GM12801 (cell line): ENCODE results near the gene CKB.

Source experiments
- TF ChIP-seq, protein P1 (sequence below): IDR thresholded peaks from one replicate; pipeline ENCODE4 v1.5.1; 2011; ENCODE audit warnings: control low read depth; ENCODE audit not compliant: insufficient read length; ENCODE audit errors: extremely low read depth

The CKB gene

DNA sequence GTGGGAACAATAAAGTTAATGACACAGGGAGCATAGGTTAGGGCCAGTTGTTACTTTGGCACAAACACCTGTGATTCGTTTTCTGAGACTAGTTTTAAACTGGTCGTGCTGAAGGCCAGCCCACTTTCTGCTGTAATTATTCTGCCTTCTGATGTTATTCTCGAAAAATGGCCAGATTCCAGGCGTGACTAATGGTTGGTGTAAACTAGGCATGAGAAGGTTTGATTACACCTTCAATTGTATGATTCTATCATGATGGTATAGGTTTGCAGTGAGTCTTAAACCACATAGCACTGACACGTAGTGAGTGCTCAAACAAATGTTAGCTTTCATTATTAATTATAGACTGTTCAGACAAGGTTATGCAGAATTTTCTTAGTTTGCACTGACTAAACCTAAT is 39.0 kb downstream of the CKB start:
- TF ChIP-seq, protein P1, sequence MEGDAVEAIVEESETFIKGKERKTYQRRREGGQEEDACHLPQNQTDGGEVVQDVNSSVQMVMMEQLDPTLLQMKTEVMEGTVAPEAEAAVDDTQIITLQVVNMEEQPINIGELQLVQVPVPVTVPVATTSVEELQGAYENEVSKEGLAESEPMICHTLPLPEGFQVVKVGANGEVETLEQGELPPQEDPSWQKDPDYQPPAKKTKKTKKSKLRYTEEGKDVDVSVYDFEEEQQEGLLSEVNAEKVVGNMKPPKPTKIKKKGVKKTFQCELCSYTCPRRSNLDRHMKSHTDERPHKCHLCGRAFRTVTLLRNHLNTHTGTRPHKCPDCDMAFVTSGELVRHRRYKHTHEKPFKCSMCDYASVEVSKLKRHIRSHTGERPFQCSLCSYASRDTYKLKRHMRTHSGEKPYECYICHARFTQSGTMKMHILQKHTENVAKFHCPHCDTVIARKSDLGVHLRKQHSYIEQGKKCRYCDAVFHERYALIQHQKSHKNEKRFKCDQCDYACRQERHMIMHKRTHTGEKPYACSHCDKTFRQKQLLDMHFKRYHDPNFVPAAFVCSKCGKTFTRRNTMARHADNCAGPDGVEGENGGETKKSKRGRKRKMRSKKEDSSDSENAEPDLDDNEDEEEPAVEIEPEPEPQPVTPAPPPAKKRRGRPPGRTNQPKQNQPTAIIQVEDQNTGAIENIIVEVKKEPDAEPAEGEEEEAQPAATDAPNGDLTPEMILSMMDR = no peak

DNA sequence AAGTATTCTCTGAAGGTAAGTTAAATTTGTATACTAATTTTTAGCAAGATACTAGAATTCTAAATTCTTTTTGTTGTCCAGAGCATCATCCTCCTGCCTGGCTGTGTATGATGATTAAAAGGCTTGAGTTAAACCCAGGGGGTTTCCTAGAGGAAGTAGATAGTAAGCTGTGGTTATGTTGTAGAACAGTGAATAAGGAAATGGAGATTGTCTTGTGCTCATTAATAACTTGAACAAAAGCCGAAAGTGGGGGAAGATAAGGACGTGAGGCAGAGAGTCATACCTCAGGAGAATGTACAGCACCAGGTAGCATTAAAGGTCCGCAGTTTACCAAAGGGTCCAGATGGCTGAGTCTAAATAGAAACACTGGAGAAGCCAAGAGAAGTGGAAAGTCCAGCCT is 42.0 kb downstream of the CKB start:
- TF ChIP-seq, protein P1 = no peak

- TF ChIP-seq, protein P1 = no peak
Measured at GRCh38 chr14:103476631-103477030, 46.0 kb downstream of the CKB start.

DNA sequence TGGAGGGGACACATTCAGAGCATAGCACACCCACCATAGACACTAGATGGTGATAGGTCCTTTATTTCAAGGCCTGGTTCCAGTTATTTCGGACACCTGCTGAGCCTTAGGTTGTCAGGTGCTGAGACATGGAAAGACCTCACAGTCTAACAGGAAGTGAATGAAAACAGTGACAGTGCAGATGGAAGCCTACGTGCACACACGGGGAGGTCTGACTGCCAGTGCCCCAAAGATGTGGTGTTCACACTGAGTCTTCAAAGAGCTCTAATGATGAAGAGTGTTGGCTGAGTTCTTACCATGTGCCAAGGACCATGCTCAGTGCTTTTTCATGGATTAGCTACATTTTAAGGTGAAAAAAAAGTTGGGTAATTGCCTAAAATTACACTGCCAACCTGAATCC is 46.6 kb downstream of the CKB start:
- TF ChIP-seq, protein P1 = no peak

GRCh38 chr14:103474893-103475292 is 47.7 kb downstream of the CKB start:
- TF ChIP-seq, protein P1 = no peak

DNA sequence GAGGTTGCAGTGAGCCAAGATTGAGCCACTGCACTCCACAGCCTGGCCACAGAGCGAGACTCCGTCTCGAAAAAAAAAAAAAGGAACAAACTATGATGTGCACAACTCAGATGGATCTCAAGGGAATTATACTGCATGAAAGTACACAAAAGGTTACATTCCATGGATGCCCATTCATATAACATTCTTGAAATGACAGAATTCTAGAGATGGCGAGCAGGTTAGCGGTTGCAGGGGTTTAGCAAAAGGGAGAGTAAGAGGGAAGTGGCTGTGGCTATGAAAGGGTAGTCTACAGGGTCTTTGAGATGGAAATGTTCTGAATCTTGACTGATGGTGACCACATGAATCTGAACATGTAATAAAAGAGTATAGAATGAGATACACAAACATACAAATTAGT is 49.7 kb downstream of the CKB start:
- TF ChIP-seq, protein P1 = no peak
